Endodermal cell (in vitro differentiated cells): ENCODE data around the gene MGAT5. TPM values are rescaled to one million over a fixed set of nuclear protein-coding genes. Genes with fewer than 3 reads are reported as not detected.

Source experiments
- DNase-seq: peaks from one replicate; pipeline ENCODE4 v3.0.0-alpha.2; 2017
- H3K27ac ChIP-seq: 2 replicates; pipeline ENCODE4 v1.5.1; 2013; ENCODE audit warnings: mild to moderate bottlenecking, low read depth, low read length, moderate library complexity
- H3K27me3 ChIP-seq: 2 replicates; pipeline ENCODE4 v1.6.1; 2013; ENCODE audit warnings: mild to moderate bottlenecking, low read length, moderate library complexity; ENCODE audit not compliant: insufficient read depth, control insufficient read depth, poor library complexity, severe bottlenecking
- H3K36me3 ChIP-seq: 2 replicates; pipeline ENCODE4 v1.7.0; 2013; ENCODE audit warnings: mild to moderate bottlenecking, low read length, moderate library complexity; ENCODE audit not compliant: control insufficient read depth, insufficient read depth
- H3K4me1 ChIP-seq: one replicate; pipeline ENCODE4 v1.7.0; 2013; ENCODE audit warnings: low read length; ENCODE audit not compliant: control insufficient read depth, insufficient read depth
- H3K4me3 ChIP-seq: 2 replicates; pipeline ENCODE4 v1.5.1; 2013; ENCODE audit warnings: mild to moderate bottlenecking, low read length, moderate library complexity
- H3K9ac ChIP-seq: 2 replicates; pipeline ENCODE4 v1.6.1; 2013; ENCODE audit warnings: mild to moderate bottlenecking, low read length, moderate library complexity; ENCODE audit not compliant: poor library complexity, severe bottlenecking; ENCODE audit errors: extremely low read depth
- H3K9me3 ChIP-seq: 2 replicates; pipeline ENCODE4 v1.6.1; 2013; ENCODE audit warnings: mild to moderate bottlenecking, low read length, moderate library complexity; ENCODE audit not compliant: control insufficient read depth
- H3K27ac Mint-ChIP-seq: 2 replicates; pipeline ENCODE4 v1.8.0; 2020; ENCODE audit warnings: mixed read lengths
- H3K27me3 Mint-ChIP-seq: 2 replicates; pipeline ENCODE4 v1.8.0; 2021; ENCODE audit warnings: mild to moderate bottlenecking, mixed read lengths; ENCODE audit not compliant: insufficient read depth
- H3K36me3 Mint-ChIP-seq: 2 replicates; pipeline ENCODE4 v1.8.0; 2020; ENCODE audit warnings: low read depth, mixed read lengths
- H3K4me1 Mint-ChIP-seq: 2 replicates; pipeline ENCODE4 v1.8.0; 2020; ENCODE audit warnings: mixed read lengths
- H3K4me3 Mint-ChIP-seq: 2 replicates; pipeline ENCODE4 v1.8.0; 2020; ENCODE audit warnings: mild to moderate bottlenecking, moderate library complexity, mixed read lengths
- H3K9me3 Mint-ChIP-seq: 2 replicates; pipeline ENCODE4 v1.8.0; 2020; ENCODE audit warnings: mild to moderate bottlenecking, mixed read lengths
- WGBS, 2 experiments: methylation state at CpG; one replicate each; pipeline versions ENCODE4 v1.1.5 to v1.1.7; 2013; ENCODE audit warnings: missing lambda C conversion rate in 2 of 2, mixed read lengths in 1 of 2; ENCODE audit not compliant: insufficient coverage in 1 of 2, insufficient read length in 1 of 2; 5-methylcytosine and 5-hydroxymethylcytosine counted together
- total RNA-seq, 2 donors: library from RNA; stranded (reverse); fragmentation: NEBNext Ultra II Directional in 1 of 2; extraction: Animal tissue kit (Norgen Biotek cat#: 25700) in 1 of 2; gene quantifications; 2 replicates in 1 of 2; 3 replicates in 1 of 2; pipeline ENCODE4 v1.2.1, GENCODE V29; 2021
- TF ChIP-seq, protein P1 (sequence below): fragments of 200-600 bp; sonication (generic); conservative IDR thresholded peaks from 2 replicates; pipeline ENCODE4 v1.5.0; 2021; ENCODE audit warnings: antibody characterized with exemption, mild to moderate bottlenecking

MGAT5 gene
- total RNA-seq, 2 donors from 2014 or later, result 57.2 to 78.4 TPM

DNA sequence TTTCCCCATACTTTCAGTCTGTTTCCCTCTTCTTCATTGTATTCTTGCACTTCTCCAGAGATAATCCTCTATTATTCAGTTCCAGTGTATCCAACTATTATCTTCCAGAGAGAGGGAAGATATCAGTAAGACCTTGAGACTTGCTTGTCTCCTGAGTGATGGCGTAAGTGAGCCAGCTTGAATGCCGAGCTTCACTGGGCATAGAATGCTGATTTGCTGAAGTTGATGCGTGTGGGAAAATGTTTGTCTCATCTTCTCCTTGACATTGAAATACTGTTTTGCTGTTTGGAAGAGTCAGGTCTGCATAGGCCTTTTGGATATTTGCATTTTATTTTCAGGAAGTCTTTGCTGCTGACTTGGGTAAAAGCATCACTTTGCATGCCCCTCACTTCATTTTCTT is 41.1 kb upstream of the MGAT5 start:
- Mint-ChIP-seq H3K4me1 (peaks cover 5% of the 10 kb centered on the region), H3K27me3 (no peaks in the 10 kb centered on the region), H3K27ac (no peak overlapping the region), H3K36me3 (peaks cover 5% of the 10 kb centered on the region), H3K9me3 (peaks cover 11% of the 10 kb centered on the region), H3K4me3 (no peak overlapping the region)
- Histone ChIP-seq H3K4me3 (no peak overlapping the region), H3K9me3 (peaks cover 10% of the 10 kb centered on the region), H3K27ac (no peak overlapping the region), H3K27me3 (no peaks in the 10 kb centered on the region), H3K4me1 (no peaks in the 10 kb centered on the region), H3K36me3 (no peaks in the 10 kb centered on the region), H3K9ac (no peak overlapping the region)
- 94 to 95% methylated on average over 3 of the region's 3 CpGs for WGBS, 2 experiments
- no peak for DNase-seq
- TF ChIP-seq, protein P1, sequence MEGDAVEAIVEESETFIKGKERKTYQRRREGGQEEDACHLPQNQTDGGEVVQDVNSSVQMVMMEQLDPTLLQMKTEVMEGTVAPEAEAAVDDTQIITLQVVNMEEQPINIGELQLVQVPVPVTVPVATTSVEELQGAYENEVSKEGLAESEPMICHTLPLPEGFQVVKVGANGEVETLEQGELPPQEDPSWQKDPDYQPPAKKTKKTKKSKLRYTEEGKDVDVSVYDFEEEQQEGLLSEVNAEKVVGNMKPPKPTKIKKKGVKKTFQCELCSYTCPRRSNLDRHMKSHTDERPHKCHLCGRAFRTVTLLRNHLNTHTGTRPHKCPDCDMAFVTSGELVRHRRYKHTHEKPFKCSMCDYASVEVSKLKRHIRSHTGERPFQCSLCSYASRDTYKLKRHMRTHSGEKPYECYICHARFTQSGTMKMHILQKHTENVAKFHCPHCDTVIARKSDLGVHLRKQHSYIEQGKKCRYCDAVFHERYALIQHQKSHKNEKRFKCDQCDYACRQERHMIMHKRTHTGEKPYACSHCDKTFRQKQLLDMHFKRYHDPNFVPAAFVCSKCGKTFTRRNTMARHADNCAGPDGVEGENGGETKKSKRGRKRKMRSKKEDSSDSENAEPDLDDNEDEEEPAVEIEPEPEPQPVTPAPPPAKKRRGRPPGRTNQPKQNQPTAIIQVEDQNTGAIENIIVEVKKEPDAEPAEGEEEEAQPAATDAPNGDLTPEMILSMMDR, result no peak

DNA sequence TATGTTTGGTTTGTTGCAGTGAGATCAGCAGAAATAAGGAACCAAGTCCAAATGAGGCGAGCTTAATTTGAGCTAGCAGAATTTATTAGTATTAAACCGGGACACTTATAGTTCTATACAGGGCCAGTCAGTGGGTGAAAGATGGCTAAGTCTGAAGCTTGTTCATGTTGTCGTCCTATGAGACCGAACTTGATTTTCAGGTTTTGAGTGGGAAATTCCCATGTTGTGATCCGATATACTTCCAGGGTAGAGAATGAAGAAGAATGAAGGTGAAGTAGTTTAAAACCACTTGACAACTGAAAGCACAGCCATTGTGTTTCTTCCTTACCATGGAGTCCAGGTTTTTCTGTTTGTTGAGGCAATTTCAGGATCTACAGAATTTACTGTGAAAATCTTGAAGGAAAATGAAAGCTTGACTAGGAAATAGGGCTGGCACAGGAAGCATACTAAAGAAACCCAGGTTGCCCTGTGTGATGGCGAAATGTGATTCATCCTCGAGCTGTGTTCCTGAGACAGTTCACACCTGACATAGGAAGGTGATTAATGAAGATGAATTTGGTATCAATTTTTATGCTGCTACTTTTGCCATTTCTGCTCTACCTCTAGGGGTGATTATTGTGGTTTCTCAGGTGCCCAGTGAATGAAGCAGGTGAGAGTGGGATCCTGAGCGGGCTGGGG is 37.6 kb upstream of the MGAT5 start:
- TF ChIP-seq, protein P1, result no peak
- no peak overlapping the region for H3K4me3 ChIP-seq
- no peak overlapping the region for H3K27ac Mint-ChIP-seq
- no peak overlapping the region for H3K4me3 Mint-ChIP-seq
- H3K36me3 ChIP-seq, result no peaks in the 10 kb centered on the region
- peaks cover 3% of the 10 kb centered on the region for H3K36me3 Mint-ChIP-seq
- no peak overlapping the region for H3K27ac ChIP-seq
- no peaks in the 10 kb centered on the region for H3K27me3 Mint-ChIP-seq
- peaks cover 9% of the 10 kb centered on the region for H3K9me3 Mint-ChIP-seq
- H3K27me3 ChIP-seq, result no peaks in the 10 kb centered on the region
- WGBS, 2 experiments, result 94 to 95% methylated on average over 8 of the region's 8 CpGs
- peaks cover 11% of the 10 kb centered on the region for H3K4me1 ChIP-seq
- no peak overlapping the region for H3K9ac ChIP-seq
- peaks cover 37% of the 10 kb centered on the region for H3K4me1 Mint-ChIP-seq
- DNase-seq, result no peak
- H3K9me3 ChIP-seq, result peaks cover 10% of the 10 kb centered on the region

DNA sequence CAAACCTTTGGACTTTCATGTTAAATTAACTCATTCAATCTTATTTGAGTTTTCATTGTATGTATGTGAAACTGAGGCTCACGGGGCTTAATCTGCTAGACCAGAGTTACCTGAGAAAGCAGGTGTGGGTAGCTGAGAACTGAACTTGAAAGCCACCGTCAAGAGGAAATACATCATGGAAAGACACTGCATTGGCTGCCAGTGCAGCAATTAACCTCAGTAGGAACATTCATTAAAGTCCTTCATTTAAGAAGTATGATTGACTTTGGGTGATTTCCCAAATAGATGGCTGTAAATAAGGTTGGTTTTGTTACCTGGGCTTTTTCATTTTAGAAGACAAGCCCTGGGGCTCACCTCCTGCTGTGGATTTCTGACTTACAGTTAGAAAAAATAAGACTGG is 36.5 kb upstream of the MGAT5 start:
- H3K36me3 Mint-ChIP-seq, result peaks cover 3% of the 10 kb centered on the region
- H3K9ac ChIP-seq, result no peak overlapping the region
- TF ChIP-seq, protein P1, result no peak
- H3K27ac Mint-ChIP-seq, result no peak overlapping the region
- 94 to 100% methylated on average over 2 of the region's 2 CpGs for whole genome bisulfite sequencing, 2 experiments
- H3K4me3 ChIP-seq, result no peak overlapping the region
- peaks cover 17% of the 10 kb centered on the region for H3K4me1 ChIP-seq
- H3K9me3 Mint-ChIP-seq, result peaks cover 9% of the 10 kb centered on the region
- no peaks in the 10 kb centered on the region for H3K36me3 ChIP-seq
- no peak overlapping the region for H3K27ac ChIP-seq
- peaks cover 10% of the 10 kb centered on the region for H3K9me3 ChIP-seq
- no peaks in the 10 kb centered on the region for H3K27me3 ChIP-seq
- DNase-seq, result no peak
- H3K27me3 Mint-ChIP-seq, result no peaks in the 10 kb centered on the region
- peaks cover 45% of the 10 kb centered on the region for H3K4me1 Mint-ChIP-seq
- no peak overlapping the region for H3K4me3 Mint-ChIP-seq
